Measurements from ENCODE around the gene DPYD. TPM values are rescaled to one million over a fixed set of nuclear protein-coding genes. Genes with fewer than 3 reads are reported as not detected.

Gene DPYD
- polyA plus RNA-seq, 1 donor: 32.5 TPM

GRCh38 chr1:97668945-97669344 lies 251.9 kb downstream of the DPYD start:
- no peak for DNase-seq
- H3K9me3 ChIP-seq (ENCODE audit: control insufficient read depth, low read depth, low read length): no peaks in the 10 kb centered on the region
- 0% methylated on average over 1 of the region's 2 CpGs for WGBS (ENCODE audit: insufficient coverage, low lambda C conversion rate)

GRCh38 chr1:97660431-97661105 lies 260.3 kb downstream of the DPYD start:
- Histone ChIP-seq H3K27ac (ENCODE audit: low read length) (no peak overlapping the region), H3K36me3 (ENCODE audit: control insufficient read depth, insufficient read depth, low read length) (no peaks in the 10 kb centered on the region), H3K4me1 (ENCODE audit: control insufficient read depth, insufficient read depth, low read length) (no peaks in the 10 kb centered on the region), H3K27me3 (ENCODE audit: control insufficient read depth, insufficient read depth, low read length) (no peaks in the 10 kb centered on the region), H3K4me3 (ENCODE audit: low read length) (no peak overlapping the region), H3K9me3 (ENCODE audit: control insufficient read depth, low read depth, low read length) (no peaks in the 10 kb centered on the region)
- no peak for DNase-seq
- 92% methylated on average over 2 of the region's 2 CpGs for WGBS (ENCODE audit: insufficient coverage, low lambda C conversion rate)

More at GRCh38 chr1:97668945-97669344, 251.9 kb downstream of the DPYD start:
- Histone ChIP-seq H3K27ac (ENCODE audit: low read length) (no peak overlapping the region), H3K36me3 (ENCODE audit: control insufficient read depth, insufficient read depth, low read length) (no peaks in the 10 kb centered on the region), H3K4me1 (ENCODE audit: control insufficient read depth, insufficient read depth, low read length) (no peaks in the 10 kb centered on the region), H3K4me3 (ENCODE audit: low read length) (no peak overlapping the region), H3K27me3 (ENCODE audit: control insufficient read depth, insufficient read depth, low read length) (no peaks in the 10 kb centered on the region)

GRCh38 chr1:97654876-97655585 lies 265.8 kb downstream of the DPYD start:
- Histone ChIP-seq H3K4me3 (ENCODE audit: low read length) (no peak overlapping the region), H3K36me3 (ENCODE audit: control insufficient read depth, insufficient read depth, low read length) (no peaks in the 10 kb centered on the region), H3K9me3 (ENCODE audit: control insufficient read depth, low read depth, low read length) (no peaks in the 10 kb centered on the region), H3K27ac (ENCODE audit: low read length) (no peak overlapping the region), H3K27me3 (ENCODE audit: control insufficient read depth, insufficient read depth, low read length) (no peaks in the 10 kb centered on the region), H3K4me1 (ENCODE audit: control insufficient read depth, insufficient read depth, low read length) (no peaks in the 10 kb centered on the region)
- 100% methylated on average over 1 of the region's 3 CpGs for WGBS (ENCODE audit: insufficient coverage, low lambda C conversion rate)
- no peak for DNase-seq

- Histone ChIP-seq H3K9me3 (ENCODE audit: control insufficient read depth, low read depth, low read length) (peaks cover 1% of the 10 kb centered on the region), H3K4me1 (ENCODE audit: control insufficient read depth, insufficient read depth, low read length) (no peaks in the 10 kb centered on the region), H3K27me3 (ENCODE audit: control insufficient read depth, insufficient read depth, low read length) (no peaks in the 10 kb centered on the region), H3K27ac (ENCODE audit: low read length) (no peak overlapping the region), H3K4me3 (ENCODE audit: low read length) (no peak overlapping the region), H3K36me3 (ENCODE audit: control insufficient read depth, insufficient read depth, low read length) (no peaks in the 10 kb centered on the region)
- no peak for DNase-seq
- no CpG with 5 or more reads among the region's 3 CpGs for WGBS (ENCODE audit: insufficient coverage, low lambda C conversion rate)
Measured at GRCh38 chr1:97651250-97651649, 269.6 kb downstream of the DPYD start.

- Histone ChIP-seq H3K36me3 (ENCODE audit: control insufficient read depth, insufficient read depth, low read length) (no peaks in the 10 kb centered on the region), H3K27ac (ENCODE audit: low read length) (no peak overlapping the region), H3K27me3 (ENCODE audit: control insufficient read depth, insufficient read depth, low read length) (no peaks in the 10 kb centered on the region), H3K9me3 (ENCODE audit: control insufficient read depth, low read depth, low read length) (peaks cover 3% of the 10 kb centered on the region), H3K4me3 (ENCODE audit: low read length) (no peak overlapping the region), H3K4me1 (ENCODE audit: control insufficient read depth, insufficient read depth, low read length) (no peaks in the 10 kb centered on the region)
- no peak for DNase-seq
- 91% methylated on average over 1 of the region's 4 CpGs for WGBS (ENCODE audit: insufficient coverage, low lambda C conversion rate)
Measured at GRCh38 chr1:97649591-97649990, 271.2 kb downstream of the DPYD start.

- no peak overlapping the region for H3K4me3 ChIP-seq (ENCODE audit: low read length)
- H3K27ac ChIP-seq (ENCODE audit: low read length): no peak overlapping the region
- no peaks in the 10 kb centered on the region for H3K36me3 ChIP-seq (ENCODE audit: control insufficient read depth, insufficient read depth, low read length)
- peaks cover 3% of the 10 kb centered on the region for H3K9me3 ChIP-seq (ENCODE audit: control insufficient read depth, low read depth, low read length)
- H3K4me1 ChIP-seq (ENCODE audit: control insufficient read depth, insufficient read depth, low read length): no peaks in the 10 kb centered on the region
- no peak for DNase-seq
- H3K27me3 ChIP-seq (ENCODE audit: control insufficient read depth, insufficient read depth, low read length): no peaks in the 10 kb centered on the region
Measured at GRCh38 chr1:97647776-97648175, 273.1 kb downstream of the DPYD start.

- Histone ChIP-seq H3K27ac (ENCODE audit: low read length) (no peak overlapping the region), H3K27me3 (ENCODE audit: control insufficient read depth, insufficient read depth, low read length) (no peaks in the 10 kb centered on the region), H3K36me3 (ENCODE audit: control insufficient read depth, insufficient read depth, low read length) (no peaks in the 10 kb centered on the region), H3K9me3 (ENCODE audit: control insufficient read depth, low read depth, low read length) (peaks cover 3% of the 10 kb centered on the region), H3K4me1 (ENCODE audit: control insufficient read depth, insufficient read depth, low read length) (no peaks in the 10 kb centered on the region), H3K4me3 (ENCODE audit: low read length) (no peak overlapping the region)
- 100% methylated on average over 1 of the region's 1 CpG for WGBS (ENCODE audit: insufficient coverage, low lambda C conversion rate)
- DNase-seq: no peak
Measured at GRCh38 chr1:97646071-97646470, 274.8 kb downstream of the DPYD start.

GRCh38 chr1:97640677-97641076 lies 280.2 kb downstream of the DPYD start:
- Histone ChIP-seq H3K27ac (ENCODE audit: low read length) (no peak overlapping the region), H3K9me3 (ENCODE audit: control insufficient read depth, low read depth, low read length) (no peaks in the 10 kb centered on the region), H3K27me3 (ENCODE audit: control insufficient read depth, insufficient read depth, low read length) (no peaks in the 10 kb centered on the region), H3K4me3 (ENCODE audit: low read length) (no peak overlapping the region), H3K36me3 (ENCODE audit: control insufficient read depth, insufficient read depth, low read length) (no peaks in the 10 kb centered on the region), H3K4me1 (ENCODE audit: control insufficient read depth, insufficient read depth, low read length) (no peaks in the 10 kb centered on the region)
- no peak for DNase-seq

- Histone ChIP-seq H3K27ac (ENCODE audit: low read length) (no peak overlapping the region), H3K4me1 (ENCODE audit: control insufficient read depth, insufficient read depth, low read length) (no peaks in the 10 kb centered on the region), H3K4me3 (ENCODE audit: low read length) (no peak overlapping the region), H3K9me3 (ENCODE audit: control insufficient read depth, low read depth, low read length) (no peaks in the 10 kb centered on the region), H3K27me3 (ENCODE audit: control insufficient read depth, insufficient read depth, low read length) (no peaks in the 10 kb centered on the region), H3K36me3 (ENCODE audit: control insufficient read depth, insufficient read depth, low read length) (no peaks in the 10 kb centered on the region)
- no peak for DNase-seq
Measured at GRCh38 chr1:97636941-97637340, 283.9 kb downstream of the DPYD start.

GRCh38 chr1:97634758-97635157 lies 286.1 kb downstream of the DPYD start:
- 100% methylated on average over 1 of the region's 2 CpGs for WGBS (ENCODE audit: insufficient coverage, low lambda C conversion rate)
- Histone ChIP-seq H3K9me3 (ENCODE audit: control insufficient read depth, low read depth, low read length) (no peaks in the 10 kb centered on the region), H3K4me3 (ENCODE audit: low read length) (no peak overlapping the region), H3K27me3 (ENCODE audit: control insufficient read depth, insufficient read depth, low read length) (no peaks in the 10 kb centered on the region), H3K4me1 (ENCODE audit: control insufficient read depth, insufficient read depth, low read length) (no peaks in the 10 kb centered on the region), H3K27ac (ENCODE audit: low read length) (no peak overlapping the region), H3K36me3 (ENCODE audit: control insufficient read depth, insufficient read depth, low read length) (no peaks in the 10 kb centered on the region)
- no peak for DNase-seq

- no peak overlapping the region for H3K27ac ChIP-seq (ENCODE audit: low read length)
- 59% methylated on average over 2 of the region's 2 CpGs for WGBS (ENCODE audit: insufficient coverage, low lambda C conversion rate)
- no peaks in the 10 kb centered on the region for H3K4me1 ChIP-seq (ENCODE audit: control insufficient read depth, insufficient read depth, low read length)
- no peak for DNase-seq
- no peaks in the 10 kb centered on the region for H3K27me3 ChIP-seq (ENCODE audit: control insufficient read depth, insufficient read depth, low read length)
- H3K9me3 ChIP-seq (ENCODE audit: control insufficient read depth, low read depth, low read length): no peaks in the 10 kb centered on the region
- H3K36me3 ChIP-seq (ENCODE audit: control insufficient read depth, insufficient read depth, low read length): no peaks in the 10 kb centered on the region
- no peak overlapping the region for H3K4me3 ChIP-seq (ENCODE audit: low read length)
Measured at GRCh38 chr1:97632776-97633175, 288.1 kb downstream of the DPYD start.

Data from large intestine (tissue), 3 donors.